Cardiac fibroblast (primary cell): Measurements from ENCODE around the gene TMEM240.
"Not testable (repeated sequence)": the region's sequence is repeated elsewhere in the genome, so short reads cannot be mapped to it uniquely, and the experiment has no call there.

Source experiments
- DNase-seq, 2 donors: peaks; one replicate each; pipeline versions ENCODE4 v3.0.0 to v3.0.0-alpha.2; 2010; ENCODE audit warnings: low read depth in 2 of 2
- H3K4me3 ChIP-seq, 2 donors: replicated peaks in 1 of 2; 1 replicate in 1 of 2; 2 replicates in 1 of 2; pipeline ENCODE4 v1.5.1; 2011; ENCODE audit warnings: low read depth in 2 of 2, low read length in 2 of 2, mild to moderate bottlenecking in 2 of 2, moderate library complexity in 1 of 2
- TF ChIP-seq, protein P1 (sequence below): IDR thresholded peaks from one replicate; pipeline ENCODE4 v1.5.1; 2011; ENCODE audit warnings: low read depth, mild to moderate bottlenecking, low read length, inconsistent platforms

Gene TMEM240

GRCh38 chr1:1558591-1558990, 18.2 kb upstream of the TMEM240 start:
- DNase-seq = no peak
- no peak overlapping the region for H3K4me3 ChIP-seq
- TF ChIP-seq, protein P1, sequence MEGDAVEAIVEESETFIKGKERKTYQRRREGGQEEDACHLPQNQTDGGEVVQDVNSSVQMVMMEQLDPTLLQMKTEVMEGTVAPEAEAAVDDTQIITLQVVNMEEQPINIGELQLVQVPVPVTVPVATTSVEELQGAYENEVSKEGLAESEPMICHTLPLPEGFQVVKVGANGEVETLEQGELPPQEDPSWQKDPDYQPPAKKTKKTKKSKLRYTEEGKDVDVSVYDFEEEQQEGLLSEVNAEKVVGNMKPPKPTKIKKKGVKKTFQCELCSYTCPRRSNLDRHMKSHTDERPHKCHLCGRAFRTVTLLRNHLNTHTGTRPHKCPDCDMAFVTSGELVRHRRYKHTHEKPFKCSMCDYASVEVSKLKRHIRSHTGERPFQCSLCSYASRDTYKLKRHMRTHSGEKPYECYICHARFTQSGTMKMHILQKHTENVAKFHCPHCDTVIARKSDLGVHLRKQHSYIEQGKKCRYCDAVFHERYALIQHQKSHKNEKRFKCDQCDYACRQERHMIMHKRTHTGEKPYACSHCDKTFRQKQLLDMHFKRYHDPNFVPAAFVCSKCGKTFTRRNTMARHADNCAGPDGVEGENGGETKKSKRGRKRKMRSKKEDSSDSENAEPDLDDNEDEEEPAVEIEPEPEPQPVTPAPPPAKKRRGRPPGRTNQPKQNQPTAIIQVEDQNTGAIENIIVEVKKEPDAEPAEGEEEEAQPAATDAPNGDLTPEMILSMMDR = no peak

DNA sequence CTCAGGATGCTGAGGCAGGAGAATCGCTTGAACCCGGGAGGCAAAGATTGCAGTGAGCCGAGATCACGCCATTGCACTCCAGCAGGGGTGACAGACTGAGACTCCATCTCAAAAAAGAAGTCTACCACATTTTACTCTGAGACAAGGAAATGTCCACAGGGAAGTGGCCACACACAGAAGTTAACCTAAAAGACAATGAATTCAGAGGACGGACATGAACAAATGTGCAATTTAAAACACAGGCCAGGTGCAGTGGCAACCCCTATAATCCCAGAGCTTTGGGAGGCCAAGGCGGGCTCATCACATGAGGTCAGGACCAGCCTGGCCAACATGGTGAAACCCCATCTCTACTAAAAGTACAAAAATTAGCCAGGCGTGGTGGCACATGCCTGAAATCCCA, 17.3 kb upstream of the TMEM240 start:
- not testable (repeated sequence) for DNase-seq, H3K4me3 ChIP-seq

DNA sequence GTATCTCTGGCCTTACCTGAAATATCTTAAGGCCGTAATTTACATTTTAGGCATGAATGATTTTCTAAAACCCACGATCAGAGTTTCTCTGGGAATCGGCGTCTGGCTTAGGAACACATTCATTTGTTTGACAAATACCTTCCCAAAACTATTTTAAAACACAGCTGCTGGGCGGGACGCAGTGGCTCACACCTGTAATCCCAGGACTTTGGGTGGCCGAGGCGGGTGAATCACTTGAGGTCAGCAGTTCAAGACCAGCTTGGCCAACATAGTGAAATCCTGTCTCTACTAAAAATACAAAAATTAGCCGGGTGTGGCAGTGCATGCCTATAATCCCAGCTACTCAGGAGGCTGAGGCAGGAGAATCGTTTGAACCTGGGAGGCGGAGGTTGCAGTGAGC, 16.5 kb upstream of the TMEM240 start:
- not testable (repeated sequence) for H3K4me3 ChIP-seq, DNase-seq

DNA sequence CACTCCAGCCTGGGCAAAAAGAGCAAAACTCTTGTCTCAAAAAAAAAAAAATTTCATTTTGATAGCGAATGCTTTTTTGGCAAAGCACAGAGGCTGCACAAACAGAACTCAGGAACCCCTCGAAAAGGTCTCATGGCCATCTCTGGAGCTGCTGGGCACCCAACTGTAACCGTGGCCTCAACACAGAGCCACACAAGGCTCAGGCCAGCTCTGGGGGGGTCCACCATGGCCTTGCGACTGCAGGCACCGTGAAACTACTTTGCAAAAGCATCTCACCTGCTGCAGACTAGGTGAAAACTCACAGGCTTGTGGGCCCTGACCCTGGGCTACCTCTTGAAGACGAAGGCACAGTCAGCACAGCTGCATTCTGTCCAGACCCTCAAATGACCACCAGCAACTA, 16.1 kb upstream of the TMEM240 start:
- DNase-seq = no peak
- TF ChIP-seq, protein P1 = no peak
- H3K4me3 ChIP-seq = no peak overlapping the region

GRCh38 chr1:1554926-1555915, 14.8 kb upstream of the TMEM240 start:
- peak; percentile 79 to 81 for DNase-seq
- no peak overlapping the region for H3K4me3 ChIP-seq
- TF ChIP-seq, protein P1 = no peak

DNA sequence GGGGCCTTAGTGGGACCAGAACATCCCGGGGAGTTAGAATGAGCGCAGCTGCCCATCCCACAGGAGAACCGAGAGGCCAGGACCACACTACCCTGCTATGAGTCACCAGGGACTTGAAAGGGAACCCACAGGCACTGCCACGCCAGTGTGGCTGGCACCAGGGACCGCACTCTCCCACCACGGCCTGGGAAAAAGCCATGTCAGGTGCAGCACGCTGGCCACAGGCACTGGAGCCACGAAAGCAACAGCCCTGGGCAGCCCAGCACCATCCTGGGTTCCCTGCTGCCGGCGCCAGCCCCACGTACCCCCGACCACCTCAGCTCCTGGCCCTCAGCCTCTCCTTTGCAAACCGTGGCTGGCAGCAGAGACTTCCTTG, 14.1 kb upstream of the TMEM240 start:
- TF ChIP-seq, protein P1 = no peak
- H3K4me3 ChIP-seq = no peak overlapping the region
- DNase-seq = no peak

DNA sequence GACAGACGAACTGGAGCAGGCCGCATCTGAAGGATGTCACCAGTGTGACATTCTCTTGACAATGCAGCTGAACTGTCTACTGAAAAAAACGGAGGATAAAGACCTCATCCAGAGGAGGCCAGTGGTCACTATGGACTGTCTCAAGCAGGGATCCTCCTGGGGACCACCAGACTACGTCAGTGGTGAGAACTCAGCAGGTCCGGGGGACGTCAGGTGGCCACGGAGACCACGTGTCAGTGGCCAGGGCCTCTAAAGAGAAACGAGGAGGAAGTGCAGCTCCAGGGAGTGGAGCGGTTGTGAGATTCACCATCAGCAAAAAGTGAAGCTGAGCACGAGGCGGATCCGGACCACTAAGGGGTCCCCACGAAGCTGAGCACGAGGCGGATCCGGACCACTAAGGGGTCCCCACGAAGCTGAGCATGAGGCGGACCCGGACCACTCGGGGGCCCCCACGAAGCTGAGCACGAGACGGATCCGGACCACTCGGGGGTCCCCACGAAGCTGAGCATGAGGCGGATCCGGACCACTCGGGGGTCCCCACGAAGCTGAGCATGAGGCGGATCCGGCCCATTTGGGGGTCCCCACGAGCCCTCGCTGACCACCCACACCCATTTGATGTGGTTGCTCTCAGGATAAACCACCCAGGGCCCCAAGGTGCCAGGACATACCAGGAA, 13.5 kb upstream of the TMEM240 start:
- TF ChIP-seq, protein P1 = no peak
- no peak for DNase-seq

More for the DNA sequence above, 13.5 kb upstream of the TMEM240 start:
- no peak overlapping the region for H3K4me3 ChIP-seq
